Esophagus squamous epithelium (tissue), 4 donors: ENCODE measurements around the gene SFRP4.

Experiments
- CTCF ChIP-seq, 6 experiments: fragments of 450-650 bp in 4 of 6; fragments of 200-600 bp in 2 of 6; sonication (generic) in 2 of 6; IDR thresholded peaks; one replicate each; pipeline ENCODE4 v1.5.1; 2016 to 2019; ENCODE audit warnings: antibody characterized with exemption in 6 of 6, mild to moderate bottlenecking in 4 of 6, moderate library complexity in 4 of 6
- POLR2A ChIP-seq, 4 donors: fragments of 450-650 bp; IDR thresholded peaks; one replicate each; pipeline ENCODE4 v1.6.1; 2017; ENCODE audit warnings: antibody characterized with exemption in 4 of 4, mild to moderate bottlenecking in 4 of 4, moderate library complexity in 3 of 4

- TF ChIP-seq CTCF (IDR thresholded peaks at IDR 0.05) (peak; percentile 18 to 46 (median 38)), POLR2A (IDR thresholded peaks at IDR 0.05) (no peak)
These were observed at the start of gene SFRP4 for GRCh38 chr7:37916673-37917660.
